Neural cell (in vitro differentiated cells): ENCODE results near the gene ERC2. TPM values are rescaled to one million over a fixed set of nuclear protein-coding genes. Genes with fewer than 3 reads are reported as not detected.

Experiments used
- H2AFZ ChIP-seq: fragments of 200-600, 300-800 bp; sonication (generic), shearing (Covaris generic); 2 replicates; pipeline ENCODE4 v1.6.0; 2014; ENCODE audit warnings: low read depth, mild to moderate bottlenecking, antibody characterized with exemption, low read length, moderate library complexity
- H3F3A ChIP-seq: fragments of 200-600 bp; shearing (Covaris generic); 2 replicates; pipeline ENCODE4 v1.6.1; 2016; ENCODE audit warnings: mild to moderate bottlenecking, moderate library complexity, mixed read lengths, antibody characterized with exemption, low read length; ENCODE audit not compliant: insufficient read depth, poor library complexity, severe bottlenecking
- H3K27ac ChIP-seq: fragments of 200-600, 300-800 bp; sonication (generic), shearing (Covaris generic); 2 replicates; pipeline ENCODE4 v1.5.1; 2014; ENCODE audit warnings: mild to moderate bottlenecking, low read length, moderate library complexity
- H3K27me3 ChIP-seq: fragments of 300-800, 200-600 bp; sonication (generic), shearing (Covaris generic); 2 replicates; pipeline ENCODE4 v1.6.0; 2014; ENCODE audit warnings: mild to moderate bottlenecking, low read depth, low read length, moderate library complexity; ENCODE audit not compliant: insufficient read depth
- H3K36me3 ChIP-seq: fragments of 300-800, 200-600 bp; sonication (generic), shearing (Covaris generic); 2 replicates; pipeline ENCODE4 v1.5.1; 2014; ENCODE audit warnings: mild to moderate bottlenecking, antibody characterized with exemption, low read length, moderate library complexity; ENCODE audit not compliant: insufficient read depth
- H3K4me2 ChIP-seq: fragments of 300-800, 200-600 bp; sonication (generic), shearing (Covaris generic); 2 replicates; pipeline ENCODE4 v1.6.0; 2014; ENCODE audit warnings: mild to moderate bottlenecking, low read length
- H3K4me3 ChIP-seq: fragments of 300-800, 200-600 bp; sonication (generic), shearing (Covaris generic); 2 replicates; pipeline ENCODE4 v1.5.1; 2014; ENCODE audit warnings: mild to moderate bottlenecking, low read length, moderate library complexity
- H3K79me2 ChIP-seq: fragments of 200-600 bp; shearing (Covaris generic); replicated peaks from 2 replicates; pipeline ENCODE4 v1.6.0; 2014; ENCODE audit warnings: mild to moderate bottlenecking, low read length, moderate library complexity; ENCODE audit not compliant: insufficient read depth
- H3K9ac ChIP-seq: fragments of 300-800, 200-600 bp; sonication (generic), shearing (Covaris generic); 2 replicates; pipeline ENCODE4 v1.6.1; 2016; ENCODE audit warnings: mild to moderate bottlenecking, low read length, mixed read lengths
- H3K9me2 ChIP-seq: fragments of 200-600 bp; shearing (Covaris generic); 2 replicates; pipeline ENCODE4 v1.6.1; 2016; ENCODE audit warnings: mild to moderate bottlenecking, low read length, mixed read lengths; ENCODE audit not compliant: insufficient read depth
- H3K9me3 ChIP-seq: fragments of 200-600, 300-800 bp; sonication (generic), shearing (Covaris generic); 2 replicates; pipeline ENCODE4 v1.6.1; 2016; ENCODE audit warnings: mild to moderate bottlenecking, mixed run types, low read length, moderate library complexity, mixed read lengths
- H4K20me1 ChIP-seq: fragments of 200-600 bp; shearing (Covaris generic); 2 replicates; pipeline ENCODE4 v1.6.1; 2016; ENCODE audit warnings: mild to moderate bottlenecking, mixed run types; ENCODE audit not compliant: insufficient read depth
- EP300 ChIP-seq: fragments of 450-650 bp; conservative IDR thresholded peaks from 2 replicates; pipeline ENCODE4 v1.6.1; 2014; ENCODE audit warnings: antibody characterized with exemption, mild to moderate bottlenecking, moderate library complexity; ENCODE audit not compliant: poor library complexity, severe bottlenecking
- EZH2 ChIP-seq: fragments of 200-600, 300-800 bp; shearing (Covaris generic), sonication (generic); IDR thresholded peaks from 2 replicates; pipeline ENCODE4 v1.6.1; 2014; ENCODE audit warnings: antibody characterized with exemption, low read length, borderline replicate concordance, mild to moderate bottlenecking; ENCODE audit not compliant: insufficient read depth, poor library complexity, severe bottlenecking
- MXI1 ChIP-seq: fragments of 450-650 bp; conservative IDR thresholded peaks from 2 replicates; pipeline ENCODE4 v1.6.1; 2014; ENCODE audit warnings: antibody characterized with exemption, mild to moderate bottlenecking; ENCODE audit not compliant: poor library complexity, severe bottlenecking
- POLR2AphosphoS5 ChIP-seq: IDR thresholded peaks from 2 replicates; pipeline ENCODE4 v1.6.1; 2012
- RAD21 ChIP-seq: fragments of 450-650 bp; conservative IDR thresholded peaks from 2 replicates; pipeline ENCODE4 v1.6.1; 2014; ENCODE audit warnings: antibody characterized with exemption, mild to moderate bottlenecking, moderate library complexity
- SMC3 ChIP-seq: fragments of 450-650 bp; conservative IDR thresholded peaks from 2 replicates; pipeline ENCODE4 v1.6.1; 2014; ENCODE audit warnings: antibody characterized with exemption, mild to moderate bottlenecking, moderate library complexity; ENCODE audit not compliant: poor library complexity
- TAF1 ChIP-seq: IDR thresholded peaks from 2 replicates; pipeline ENCODE4 v1.6.1; 2012; ENCODE audit warnings: low read depth
- polyA plus RNA-seq: library from polyadenylated mRNA; depleted of rRNA; stranded (reverse); fragments of >200 nt; gene quantifications from 2 replicates; pipeline ENCODE4 v1.2.3, GENCODE V29; 2014
- TF ChIP-seq, protein P1 (sequence below): fragments of 450-650 bp; IDR thresholded peaks from 2 replicates; pipeline ENCODE4 v1.5.1; 2014; ENCODE audit warnings: antibody characterized with exemption, mild to moderate bottlenecking, moderate library complexity; ENCODE audit not compliant: poor library complexity, severe bottlenecking
- TF ChIP-seq, protein P2 (sequence below): IDR thresholded peaks from 2 replicates; pipeline ENCODE4 v1.6.1; 2012; ENCODE audit warnings: borderline replicate concordance

ERC2 gene
- polyA plus RNA-seq, 1 donor from 2014 or later: 60.4 TPM

GRCh38 chr3:55911266-55911665 is 557.0 kb downstream of the ERC2 start:
- Histone ChIP-seq H3K27me3 (no peaks in the 10 kb centered on the region), H4K20me1 (no peaks in the 10 kb centered on the region), H3K4me3 (no peak overlapping the region), H3K27ac (no peak overlapping the region), H3K9ac (no peak overlapping the region), H3K79me2 (no peaks in the 10 kb centered on the region), H3F3A (no peaks in the 10 kb centered on the region), H3K36me3 (no peaks in the 10 kb centered on the region), H3K9me2 (no peaks in the 10 kb centered on the region), H3K4me2 (no peak overlapping the region), H2AFZ (no peak overlapping the region), H3K9me3 (no peaks in the 10 kb centered on the region)
- TF ChIP-seq EZH2 (no peak), RAD21 (no peak), POLR2AphosphoS5 (no peak), TAF1 (no peak), EP300 (no peak), MXI1 (no peak), SMC3 (no peak)
- TF ChIP-seq, protein P1, sequence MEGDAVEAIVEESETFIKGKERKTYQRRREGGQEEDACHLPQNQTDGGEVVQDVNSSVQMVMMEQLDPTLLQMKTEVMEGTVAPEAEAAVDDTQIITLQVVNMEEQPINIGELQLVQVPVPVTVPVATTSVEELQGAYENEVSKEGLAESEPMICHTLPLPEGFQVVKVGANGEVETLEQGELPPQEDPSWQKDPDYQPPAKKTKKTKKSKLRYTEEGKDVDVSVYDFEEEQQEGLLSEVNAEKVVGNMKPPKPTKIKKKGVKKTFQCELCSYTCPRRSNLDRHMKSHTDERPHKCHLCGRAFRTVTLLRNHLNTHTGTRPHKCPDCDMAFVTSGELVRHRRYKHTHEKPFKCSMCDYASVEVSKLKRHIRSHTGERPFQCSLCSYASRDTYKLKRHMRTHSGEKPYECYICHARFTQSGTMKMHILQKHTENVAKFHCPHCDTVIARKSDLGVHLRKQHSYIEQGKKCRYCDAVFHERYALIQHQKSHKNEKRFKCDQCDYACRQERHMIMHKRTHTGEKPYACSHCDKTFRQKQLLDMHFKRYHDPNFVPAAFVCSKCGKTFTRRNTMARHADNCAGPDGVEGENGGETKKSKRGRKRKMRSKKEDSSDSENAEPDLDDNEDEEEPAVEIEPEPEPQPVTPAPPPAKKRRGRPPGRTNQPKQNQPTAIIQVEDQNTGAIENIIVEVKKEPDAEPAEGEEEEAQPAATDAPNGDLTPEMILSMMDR: no peak
- TF ChIP-seq, protein P2, sequence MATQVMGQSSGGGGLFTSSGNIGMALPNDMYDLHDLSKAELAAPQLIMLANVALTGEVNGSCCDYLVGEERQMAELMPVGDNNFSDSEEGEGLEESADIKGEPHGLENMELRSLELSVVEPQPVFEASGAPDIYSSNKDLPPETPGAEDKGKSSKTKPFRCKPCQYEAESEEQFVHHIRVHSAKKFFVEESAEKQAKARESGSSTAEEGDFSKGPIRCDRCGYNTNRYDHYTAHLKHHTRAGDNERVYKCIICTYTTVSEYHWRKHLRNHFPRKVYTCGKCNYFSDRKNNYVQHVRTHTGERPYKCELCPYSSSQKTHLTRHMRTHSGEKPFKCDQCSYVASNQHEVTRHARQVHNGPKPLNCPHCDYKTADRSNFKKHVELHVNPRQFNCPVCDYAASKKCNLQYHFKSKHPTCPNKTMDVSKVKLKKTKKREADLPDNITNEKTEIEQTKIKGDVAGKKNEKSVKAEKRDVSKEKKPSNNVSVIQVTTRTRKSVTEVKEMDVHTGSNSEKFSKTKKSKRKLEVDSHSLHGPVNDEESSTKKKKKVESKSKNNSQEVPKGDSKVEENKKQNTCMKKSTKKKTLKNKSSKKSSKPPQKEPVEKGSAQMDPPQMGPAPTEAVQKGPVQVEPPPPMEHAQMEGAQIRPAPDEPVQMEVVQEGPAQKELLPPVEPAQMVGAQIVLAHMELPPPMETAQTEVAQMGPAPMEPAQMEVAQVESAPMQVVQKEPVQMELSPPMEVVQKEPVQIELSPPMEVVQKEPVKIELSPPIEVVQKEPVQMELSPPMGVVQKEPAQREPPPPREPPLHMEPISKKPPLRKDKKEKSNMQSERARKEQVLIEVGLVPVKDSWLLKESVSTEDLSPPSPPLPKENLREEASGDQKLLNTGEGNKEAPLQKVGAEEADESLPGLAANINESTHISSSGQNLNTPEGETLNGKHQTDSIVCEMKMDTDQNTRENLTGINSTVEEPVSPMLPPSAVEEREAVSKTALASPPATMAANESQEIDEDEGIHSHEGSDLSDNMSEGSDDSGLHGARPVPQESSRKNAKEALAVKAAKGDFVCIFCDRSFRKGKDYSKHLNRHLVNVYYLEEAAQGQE: no peak

GRCh38 chr3:55910543-55910942 is 557.7 kb downstream of the ERC2 start:
- Histone ChIP-seq H3K9me2 (no peaks in the 10 kb centered on the region), H3K27ac (no peak overlapping the region), H3K4me2 (no peak overlapping the region), H3K79me2 (no peaks in the 10 kb centered on the region), H3K9ac (no peak overlapping the region), H3K9me3 (no peaks in the 10 kb centered on the region), H3K4me3 (no peak overlapping the region), H3K36me3 (no peaks in the 10 kb centered on the region), H4K20me1 (no peaks in the 10 kb centered on the region), H3F3A (no peaks in the 10 kb centered on the region), H3K27me3 (no peaks in the 10 kb centered on the region), H2AFZ (no peak overlapping the region)
- TF ChIP-seq, protein P1: no peak
- TF ChIP-seq RAD21: no peak
- no peak for TF ChIP-seq EZH2
- no peak for TF ChIP-seq TAF1
- TF ChIP-seq EP300: no peak
- no peak for TF ChIP-seq POLR2AphosphoS5
- TF ChIP-seq, protein P2: no peak
- no peak for TF ChIP-seq SMC3
- no peak for TF ChIP-seq MXI1
